HG03558 (cell line): ENCODE measurements around the gene ALDOA.

Experiments
- ATAC-seq: cut with Tn5 transposase; IDR thresholded peaks from one replicate; pipeline ENCODE4 v1.9.1; 2021; ENCODE audit warnings: moderate number of reproducible peaks; ENCODE audit not compliant: unreplicated experiment; ENCODE audit errors: extremely low read depth

Gene ALDOA

DNA sequence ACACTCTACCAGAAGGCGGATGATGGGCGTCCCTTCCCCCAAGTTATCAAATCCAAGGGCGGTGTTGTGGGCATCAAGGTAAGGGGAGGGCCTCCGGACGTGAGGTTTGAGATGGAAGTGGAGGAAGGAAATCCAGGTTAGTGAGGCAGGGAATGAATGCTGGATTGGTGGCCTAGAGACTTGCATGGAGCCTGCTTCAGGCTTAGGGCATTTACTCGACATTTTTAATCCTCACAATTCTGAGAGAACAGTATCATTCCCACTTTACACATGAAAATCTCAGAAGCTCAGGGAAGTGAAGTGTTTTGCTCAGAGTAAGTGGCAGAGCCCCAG is 2.0 kb downstream of the ALDOA start:
- ATAC-seq: no peak

DNA sequence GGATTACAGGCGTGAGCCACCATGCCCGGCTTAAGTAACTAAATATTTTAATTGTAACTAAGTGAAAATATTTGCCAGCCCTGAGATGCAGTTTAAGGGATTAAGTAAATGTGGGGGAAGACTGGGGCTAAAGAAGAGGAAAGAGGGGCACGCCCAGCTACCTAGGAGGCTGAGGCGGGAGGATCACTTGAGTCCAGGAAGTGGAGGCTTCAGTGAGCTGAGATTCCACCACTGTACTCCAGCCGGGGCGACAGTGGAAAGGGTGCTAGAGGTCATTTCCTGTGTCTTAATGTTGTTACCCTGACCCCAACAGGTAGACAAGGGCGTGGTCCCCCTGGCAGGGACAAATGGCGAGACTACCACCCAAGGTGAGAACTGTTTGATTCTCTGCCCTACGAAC is 2.8 kb downstream of the ALDOA start:
- ATAC-seq: no peak

DNA sequence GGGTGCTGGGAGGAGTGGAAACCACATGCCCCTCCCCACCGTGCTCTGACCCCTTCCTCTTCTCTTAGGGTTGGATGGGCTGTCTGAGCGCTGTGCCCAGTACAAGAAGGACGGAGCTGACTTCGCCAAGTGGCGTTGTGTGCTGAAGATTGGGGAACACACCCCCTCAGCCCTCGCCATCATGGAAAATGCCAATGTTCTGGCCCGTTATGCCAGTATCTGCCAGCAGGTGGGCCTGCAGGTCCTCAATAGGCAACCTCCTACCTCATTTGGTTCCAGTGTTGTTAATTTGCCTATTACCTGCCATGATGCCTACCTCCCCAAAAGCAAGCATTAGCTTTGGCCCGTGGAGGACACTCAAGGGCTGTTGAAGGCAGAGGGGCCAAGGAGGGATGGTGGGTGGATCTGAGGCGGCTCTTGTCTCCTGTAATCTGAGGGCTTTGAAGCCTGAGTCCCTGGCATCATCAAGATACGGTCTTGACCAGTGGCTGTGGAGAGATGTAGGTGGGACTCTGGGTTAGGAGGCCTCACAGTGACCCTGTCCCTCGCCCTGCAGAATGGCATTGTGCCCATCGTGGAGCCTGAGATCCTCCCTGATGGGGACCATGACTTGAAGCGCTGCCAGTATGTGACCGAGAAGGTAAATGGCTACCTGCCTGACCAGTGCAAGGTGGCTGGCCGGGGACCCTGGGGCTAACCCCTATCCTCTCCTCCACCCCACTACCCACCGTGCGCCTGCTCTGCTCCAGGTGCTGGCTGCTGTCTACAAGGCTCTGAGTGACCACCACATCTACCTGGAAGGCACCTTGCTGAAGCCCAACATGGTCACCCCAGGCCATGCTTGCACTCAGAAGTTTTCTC is 3.4 kb downstream of the ALDOA start:
- no peak for ATAC-seq

DNA sequence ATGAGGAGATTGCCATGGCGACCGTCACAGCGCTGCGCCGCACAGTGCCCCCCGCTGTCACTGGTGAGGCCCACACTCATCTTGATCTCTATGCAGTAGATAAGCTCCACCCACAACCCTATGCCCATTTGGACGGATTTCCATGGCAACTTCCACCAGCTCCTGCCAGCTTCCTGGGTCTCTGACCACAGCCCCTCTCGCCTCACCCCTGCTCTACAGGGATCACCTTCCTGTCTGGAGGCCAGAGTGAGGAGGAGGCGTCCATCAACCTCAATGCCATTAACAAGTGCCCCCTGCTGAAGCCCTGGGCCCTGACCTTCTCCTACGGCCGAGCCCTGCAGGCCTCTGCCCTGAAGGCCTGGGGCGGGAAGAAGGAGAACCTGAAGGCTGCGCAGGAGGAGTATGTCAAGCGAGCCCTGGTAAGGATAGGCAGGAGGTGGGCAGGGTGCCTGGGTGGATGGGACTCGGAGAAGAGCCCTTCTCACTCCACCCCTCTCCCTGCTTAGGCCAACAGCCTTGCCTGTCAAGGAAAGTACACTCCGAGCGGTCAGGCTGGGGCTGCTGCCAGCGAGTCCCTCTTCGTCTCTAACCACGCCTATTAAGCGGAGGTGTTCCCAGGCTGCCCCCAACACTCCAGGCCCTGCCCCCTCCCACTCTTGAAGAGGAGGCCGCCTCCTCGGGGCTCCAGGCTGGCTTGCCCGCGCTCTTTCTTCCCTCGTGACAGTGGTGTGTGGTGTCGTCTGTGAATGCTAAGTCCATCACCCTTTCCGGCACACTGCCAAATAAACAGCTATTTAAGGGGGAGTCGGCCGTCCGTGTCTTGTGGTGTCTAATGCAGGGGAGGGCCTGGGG is 4.3 kb downstream of the ALDOA start:
- no peak for ATAC-seq

DNA sequence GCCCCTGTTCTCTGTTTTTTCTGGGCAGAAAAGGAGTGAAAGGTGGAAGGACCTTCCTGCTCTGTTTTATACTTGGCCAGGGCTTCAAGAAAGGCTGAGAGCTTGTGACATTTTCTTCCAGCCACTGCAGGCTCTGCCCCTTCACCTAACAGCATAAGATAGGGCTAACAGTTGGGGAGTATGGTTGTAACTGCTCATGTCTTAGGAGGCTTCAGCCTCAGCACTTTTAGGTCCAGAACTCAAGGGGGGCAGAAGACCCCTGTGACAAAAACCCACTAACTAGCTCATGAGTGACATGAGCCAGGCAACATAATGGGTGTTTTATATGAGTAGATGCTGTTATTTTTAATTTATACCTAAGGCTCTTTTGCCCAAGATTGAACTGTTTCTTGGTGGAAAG is 4.9 kb downstream of the ALDOA start:
- no peak for ATAC-seq

DNA sequence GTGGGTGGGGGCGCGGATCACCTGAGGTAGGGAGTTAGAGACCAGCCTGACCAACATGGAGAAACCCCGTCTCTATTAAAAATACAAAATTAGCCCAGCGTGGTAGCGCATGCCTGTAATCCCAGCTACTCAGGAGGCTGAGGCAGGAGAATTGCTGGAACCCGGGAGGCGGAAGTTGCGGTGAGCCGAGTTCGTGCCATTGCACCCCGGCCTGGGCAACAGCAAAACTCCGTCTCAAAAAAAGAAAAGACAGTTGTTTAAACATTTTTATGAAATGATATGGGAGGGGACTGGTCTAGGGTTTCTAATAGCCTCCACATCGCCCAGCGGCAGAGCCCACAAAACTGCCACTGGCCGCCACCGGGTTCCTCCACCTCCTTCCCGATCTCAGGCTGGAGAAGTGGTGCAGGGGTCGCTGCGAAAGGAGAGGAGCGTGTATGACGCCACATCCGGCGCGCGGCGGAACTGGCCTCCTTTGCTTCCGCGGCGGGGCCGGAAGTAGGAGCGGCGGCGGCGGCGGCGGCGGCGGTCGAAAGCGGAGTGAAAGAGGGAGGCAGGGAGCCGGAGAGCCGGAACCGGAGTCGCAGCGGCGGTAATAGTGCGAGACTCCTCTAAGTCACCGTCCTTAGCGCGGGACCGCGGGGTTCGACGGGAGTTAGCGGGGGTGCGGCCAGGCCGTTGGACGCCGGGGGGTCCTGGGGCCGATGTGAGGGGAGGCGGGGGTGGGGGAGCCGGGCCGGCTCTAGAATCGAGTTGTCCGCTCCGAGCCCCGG is 10.1 kb downstream of the ALDOA start, which contains the start of gene PPP4C:
TSS of gene PPP4C (plus strand) at position 492 of the 773 bp plus-strand sequence. CDS start 384 bp downstream, outside the sequence.
- ATAC-seq: no peak

DNA sequence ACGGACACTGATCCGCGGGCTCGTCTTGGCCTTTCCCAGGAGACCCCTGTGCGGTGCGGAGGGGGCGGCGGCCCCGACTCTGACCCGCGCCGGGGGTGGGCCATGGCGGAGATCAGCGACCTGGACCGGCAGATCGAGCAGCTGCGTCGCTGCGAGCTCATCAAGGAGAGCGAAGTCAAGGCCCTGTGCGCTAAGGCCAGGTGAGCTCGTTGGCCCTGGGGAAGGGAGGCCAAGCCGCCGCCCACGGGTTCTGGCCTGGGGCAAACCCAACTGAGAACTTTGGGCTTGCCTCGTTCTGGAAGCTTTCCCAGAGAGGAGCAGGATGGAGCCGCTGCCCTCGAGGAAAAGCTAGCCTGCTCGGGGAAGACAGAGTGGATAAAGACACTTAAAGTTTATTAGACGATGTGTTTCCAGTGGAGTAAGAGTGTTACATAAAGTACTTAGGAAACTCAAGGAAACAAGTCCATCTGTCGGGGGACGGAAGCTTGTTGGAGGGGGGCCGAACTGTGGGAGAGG is 10.8 kb downstream of the ALDOA start:
- no peak for ATAC-seq

DNA sequence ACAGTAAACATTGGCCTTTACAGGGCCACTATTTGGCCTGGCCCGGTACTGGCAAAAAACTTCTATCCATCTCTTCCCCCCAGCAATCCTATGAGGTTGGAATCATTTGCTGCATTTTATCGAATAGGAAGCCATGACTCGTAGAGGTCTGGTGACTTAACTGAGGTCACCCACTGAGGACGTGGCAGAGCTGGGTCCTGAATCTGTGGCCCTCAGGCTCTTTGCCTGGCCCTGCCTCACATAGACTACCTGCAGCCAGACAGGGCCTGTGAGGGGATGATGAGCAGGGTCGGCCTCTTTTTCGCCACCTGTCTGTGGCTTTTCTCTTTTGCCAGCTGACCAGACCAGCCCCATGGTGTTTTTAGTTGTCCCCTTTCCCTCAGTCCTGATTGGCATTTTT is 12.1 kb downstream of the ALDOA start:
- ATAC-seq: no peak

DNA sequence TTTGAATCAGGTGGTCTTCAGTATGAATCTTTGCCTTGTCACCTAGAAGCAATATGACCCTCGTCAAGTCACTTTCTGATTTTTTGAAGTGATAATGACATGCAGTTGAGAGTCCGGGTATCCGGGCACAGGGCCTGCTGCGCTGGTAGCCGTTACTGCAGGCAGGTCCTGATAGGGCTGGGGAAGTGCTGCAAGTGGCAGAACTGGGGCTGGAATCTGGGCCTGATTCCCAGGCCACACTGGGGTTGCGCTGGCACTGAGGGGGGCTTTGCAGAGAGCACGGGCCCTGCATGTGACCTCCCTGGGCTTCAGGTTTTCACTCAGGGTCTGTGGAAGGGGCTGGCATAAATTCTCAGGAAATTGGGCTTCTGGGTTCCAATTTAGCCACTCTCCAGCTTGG is 13.2 kb downstream of the ALDOA start:
- ATAC-seq: no peak

DNA sequence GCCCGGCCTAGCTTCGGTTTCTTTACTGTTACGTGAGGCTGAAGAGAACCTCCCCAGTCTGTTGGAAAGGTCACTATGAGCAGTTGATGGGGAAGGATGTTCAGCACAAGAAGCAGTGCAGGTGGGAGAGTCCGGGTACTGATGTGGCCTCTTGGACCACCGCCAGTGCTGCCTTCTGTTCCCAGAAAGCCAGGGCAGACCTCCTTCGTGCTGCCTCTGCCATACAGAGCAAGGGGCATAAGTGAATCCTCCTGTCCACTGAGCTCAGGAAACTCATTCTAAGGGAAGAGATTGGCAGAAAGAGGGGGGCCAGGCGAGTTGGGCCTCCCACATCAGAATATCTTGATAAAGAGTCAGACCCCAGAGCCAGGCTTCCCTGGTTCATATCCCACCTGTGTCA is 13.9 kb downstream of the ALDOA start:
- no peak for ATAC-seq

DNA sequence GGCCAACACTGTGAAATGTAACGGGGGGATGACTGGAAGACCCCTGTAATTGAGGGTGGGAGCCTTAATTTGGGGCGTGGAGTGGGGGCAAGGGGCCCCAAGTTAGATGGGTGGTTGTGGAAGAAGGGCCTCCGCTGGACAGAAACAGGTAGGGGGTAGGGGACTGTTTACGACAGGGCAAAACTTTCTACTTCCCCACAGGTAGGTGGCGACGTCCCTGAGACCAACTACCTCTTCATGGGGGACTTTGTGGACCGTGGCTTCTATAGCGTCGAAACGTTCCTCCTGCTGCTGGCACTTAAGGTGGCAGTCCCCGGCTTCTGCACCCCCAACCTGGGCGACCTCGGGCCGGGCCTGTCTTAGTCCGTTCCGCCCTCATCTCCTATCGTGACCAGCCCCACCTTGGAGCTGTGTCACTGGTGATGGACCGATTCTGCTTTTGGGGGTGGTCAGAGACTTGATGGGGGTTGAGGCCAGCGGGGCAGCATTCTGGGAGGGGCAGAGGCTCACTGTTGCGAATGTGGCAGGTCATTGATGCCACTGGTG is 17.1 kb downstream of the ALDOA start:
- no peak for ATAC-seq

DNA sequence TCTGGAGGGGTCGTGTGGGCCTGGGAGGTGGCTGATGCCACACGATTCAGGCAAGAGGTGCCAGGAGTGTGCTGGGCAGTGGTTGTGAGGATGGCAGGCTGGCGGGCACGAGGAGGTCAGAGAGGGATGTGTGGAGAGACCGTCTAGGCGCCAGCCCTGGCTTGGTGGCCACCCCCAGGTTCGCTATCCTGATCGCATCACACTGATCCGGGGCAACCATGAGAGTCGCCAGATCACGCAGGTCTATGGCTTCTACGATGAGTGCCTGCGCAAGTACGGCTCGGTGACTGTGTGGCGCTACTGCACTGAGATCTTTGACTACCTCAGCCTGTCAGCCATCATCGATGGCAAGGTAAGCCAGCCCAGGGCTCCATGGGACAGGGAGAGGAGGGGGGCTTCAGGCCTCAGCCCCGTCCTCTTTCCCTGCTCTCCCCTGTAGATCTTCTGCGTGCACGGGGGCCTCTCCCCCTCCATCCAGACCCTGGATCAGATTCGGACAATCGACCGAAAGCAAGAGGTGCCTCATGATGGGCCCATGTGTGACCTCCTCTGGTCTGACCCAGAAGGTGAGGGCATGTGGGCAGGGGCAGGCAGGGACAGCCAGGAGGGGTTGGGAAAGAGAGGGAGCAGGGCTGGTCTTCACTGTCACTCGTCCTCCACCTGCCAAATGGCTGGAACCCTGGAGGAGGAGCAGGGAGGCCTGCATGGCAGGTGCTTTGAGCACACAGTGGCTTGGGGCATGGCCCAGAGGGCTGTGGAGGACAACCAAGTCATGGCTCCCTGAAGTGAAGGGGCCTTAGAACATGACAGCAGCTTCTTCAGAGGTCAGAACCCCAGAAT is 17.9 kb downstream of the ALDOA start:
- ATAC-seq: no peak

DNA sequence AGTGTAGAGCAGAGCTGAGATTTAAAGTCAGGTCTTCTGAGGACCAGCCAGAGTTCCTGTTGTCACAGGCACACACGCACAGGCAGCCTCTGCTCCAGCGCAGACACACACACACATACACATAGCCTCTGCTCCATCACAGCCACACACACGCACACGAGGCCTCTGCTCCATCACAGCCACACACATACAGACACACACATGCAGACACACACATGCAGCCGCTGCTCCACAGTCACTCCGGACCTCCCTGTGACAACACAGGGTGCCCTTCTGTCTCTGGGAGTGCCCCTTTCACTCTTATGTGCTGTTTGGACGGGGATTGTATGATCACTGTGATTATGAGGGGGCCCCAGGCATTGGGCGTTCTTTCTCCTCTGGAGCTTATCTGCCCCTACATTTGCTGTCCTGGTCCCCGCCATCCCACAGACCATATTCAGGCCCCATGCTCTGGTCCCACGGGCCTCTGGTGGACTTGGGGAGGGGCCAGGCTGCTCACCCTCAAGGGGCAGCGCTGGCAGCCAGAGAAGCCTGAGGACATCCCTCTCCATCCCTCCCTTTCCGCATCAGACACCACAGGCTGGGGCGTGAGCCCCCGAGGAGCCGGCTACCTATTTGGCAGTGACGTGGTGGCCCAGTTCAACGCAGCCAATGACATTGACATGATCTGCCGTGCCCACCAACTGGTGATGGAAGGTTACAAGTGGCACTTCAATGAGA is 18.7 kb downstream of the ALDOA start:
- ATAC-seq: no peak

DNA sequence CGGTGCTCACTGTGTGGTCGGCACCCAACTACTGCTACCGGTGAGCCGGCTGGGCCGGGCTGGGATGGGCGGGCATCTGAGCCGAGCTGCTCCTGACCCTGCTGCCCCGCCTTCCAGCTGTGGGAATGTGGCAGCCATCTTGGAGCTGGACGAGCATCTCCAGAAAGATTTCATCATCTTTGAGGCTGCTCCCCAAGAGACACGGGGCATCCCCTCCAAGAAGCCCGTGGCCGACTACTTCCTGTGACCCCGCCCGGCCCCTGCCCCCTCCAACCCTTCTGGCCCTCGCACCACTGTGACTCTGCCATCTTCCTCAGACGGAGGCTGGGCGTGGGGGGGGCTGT is 19.2 kb downstream of the ALDOA start:
- ATAC-seq: no peak

DNA sequence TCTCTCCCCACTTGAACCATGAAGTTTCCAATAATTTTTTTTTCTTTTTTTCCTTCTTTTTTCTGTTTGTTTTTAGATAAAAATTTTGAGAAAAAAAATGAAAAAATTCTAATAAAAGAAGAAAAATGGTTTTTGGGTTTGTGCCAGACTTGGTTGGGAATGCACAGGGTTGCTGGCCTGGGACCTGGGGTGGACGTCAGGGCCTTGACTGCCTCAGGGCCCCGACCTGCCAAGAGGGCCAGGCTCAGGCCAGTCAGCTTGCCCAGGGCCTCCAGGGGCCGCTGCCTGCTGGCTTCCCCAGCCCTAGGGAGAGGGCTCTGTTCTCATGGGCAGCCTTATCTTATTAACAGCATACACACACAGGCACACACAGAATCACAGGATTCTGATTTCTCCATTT is 19.7 kb downstream of the ALDOA start:
- ATAC-seq: no peak

DNA sequence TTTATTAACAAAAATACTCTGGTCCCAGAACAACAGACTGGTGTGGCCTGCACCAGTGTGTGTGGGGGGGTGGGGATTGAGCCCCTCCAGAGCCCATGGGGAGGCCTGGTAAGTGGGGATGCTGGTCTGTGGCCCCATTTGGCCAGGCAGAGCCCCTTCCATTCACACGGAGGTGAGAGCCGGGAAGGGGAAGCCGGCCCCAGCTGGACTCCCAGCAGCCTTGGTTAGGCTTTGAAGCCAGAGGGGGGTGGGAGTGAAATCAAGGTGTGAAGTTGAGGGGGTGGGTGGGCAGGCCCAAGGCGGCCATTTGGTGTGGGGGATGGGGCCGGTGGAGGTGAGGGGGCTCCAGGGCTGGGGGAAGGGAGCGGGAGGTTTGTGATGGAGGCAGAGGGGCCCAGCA is 20.3 kb downstream of the ALDOA start:
- ATAC-seq: no peak

DNA sequence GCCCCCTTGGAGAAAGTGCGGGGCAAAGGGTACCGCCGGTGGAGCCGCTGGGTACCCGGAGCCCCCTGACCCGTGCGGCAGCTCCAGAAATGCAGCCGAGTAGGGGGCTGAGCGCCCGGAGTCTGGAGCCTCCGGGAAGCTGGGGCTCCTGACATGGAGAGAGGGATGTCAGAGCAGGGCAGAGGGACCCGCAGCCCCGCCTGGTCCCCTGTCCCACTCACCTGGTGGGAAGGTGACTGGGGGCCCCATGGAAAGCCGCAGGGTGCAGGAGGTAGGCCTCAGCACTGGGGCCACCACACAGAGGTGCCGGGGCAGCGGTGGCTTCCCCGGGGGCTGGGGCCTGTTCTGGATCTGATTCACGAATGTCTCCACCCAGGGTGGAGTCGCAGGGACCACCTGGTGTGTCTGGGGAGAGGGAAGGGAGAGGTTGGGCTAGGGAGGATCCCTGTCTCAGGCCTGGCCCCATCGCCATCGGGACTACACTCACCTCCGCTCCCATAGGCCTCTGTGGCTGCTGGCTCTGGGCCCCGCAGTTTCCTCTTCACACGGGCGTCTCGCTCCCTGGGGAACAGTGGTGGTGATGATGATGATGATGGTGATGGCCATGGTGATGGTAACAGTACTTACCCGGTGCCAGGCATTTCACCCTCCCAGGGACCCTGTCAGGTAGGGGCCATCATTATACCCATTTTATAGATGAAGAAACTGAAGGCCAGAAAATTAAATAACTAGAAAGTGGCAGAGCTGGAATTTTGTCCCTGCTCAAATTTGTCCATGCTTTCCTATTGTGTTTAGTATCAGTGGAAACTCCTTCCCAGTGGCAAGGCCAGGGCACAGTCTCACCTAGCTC is 21.0 kb downstream of the ALDOA start:
- ATAC-seq: no peak
